Activated CD4-positive, CD25-positive, alpha-beta regulatory T cell (primary cell): Measurements from ENCODE around the gene TADA2B.

Experiments
- DNase-seq, 4 experiments: peaks; one replicate each; lab custom pipeline; 2025; lab: John Stamatoyannopoulos, UW

The TADA2B gene

DNA sequence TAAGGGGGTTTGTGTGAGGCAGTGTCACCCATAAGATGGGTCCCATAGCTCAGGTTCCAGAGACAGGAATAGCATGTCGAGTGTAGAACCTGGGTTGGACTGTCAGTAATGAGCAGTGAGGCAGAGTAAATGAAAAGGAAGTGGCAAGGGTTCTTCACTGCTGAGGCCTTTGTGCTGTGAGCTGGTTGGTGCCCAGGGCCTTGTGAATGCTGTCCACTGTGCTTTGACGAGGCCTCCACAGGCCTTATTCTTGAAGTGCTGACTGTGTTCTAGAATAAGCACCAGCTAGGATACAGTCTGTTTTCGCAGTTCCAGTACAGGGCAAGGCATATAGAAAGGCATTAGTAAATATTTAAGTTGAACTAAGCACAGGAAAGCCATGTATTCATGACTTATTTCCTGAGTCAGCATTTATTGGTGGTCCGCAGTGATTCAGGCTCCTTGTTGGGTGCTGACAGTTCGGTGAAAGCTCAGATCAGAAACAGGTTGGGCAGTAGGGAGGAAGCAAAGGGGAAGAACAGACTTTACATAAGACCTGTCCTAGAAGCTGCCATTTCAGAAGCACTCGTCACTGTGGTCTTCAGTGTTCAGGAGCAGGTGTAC lies 25.6 kb upstream of the TADA2B start:
- no peak for DNase-seq

DNA sequence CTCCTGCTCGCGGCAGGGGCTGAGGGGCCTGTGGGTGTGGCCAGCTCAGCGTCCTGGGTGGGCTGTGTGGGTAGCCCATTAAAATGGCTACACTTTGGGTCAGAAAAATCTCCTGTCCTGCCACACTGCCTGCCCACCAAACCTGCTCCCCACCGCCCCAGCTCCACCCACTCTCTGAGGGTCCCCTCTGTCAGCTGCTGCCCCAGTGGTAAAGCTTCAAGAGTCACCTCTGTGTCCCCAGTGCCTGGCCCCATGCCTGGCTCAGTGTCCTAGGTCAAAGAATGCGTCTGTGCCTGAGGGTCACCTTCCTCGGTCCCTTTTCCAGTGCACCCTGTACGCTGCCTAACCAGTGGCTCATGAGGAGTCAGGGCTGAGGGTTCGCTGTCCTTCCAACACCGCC lies 24.9 kb upstream of the TADA2B start:
- no peak for DNase-seq

DNA sequence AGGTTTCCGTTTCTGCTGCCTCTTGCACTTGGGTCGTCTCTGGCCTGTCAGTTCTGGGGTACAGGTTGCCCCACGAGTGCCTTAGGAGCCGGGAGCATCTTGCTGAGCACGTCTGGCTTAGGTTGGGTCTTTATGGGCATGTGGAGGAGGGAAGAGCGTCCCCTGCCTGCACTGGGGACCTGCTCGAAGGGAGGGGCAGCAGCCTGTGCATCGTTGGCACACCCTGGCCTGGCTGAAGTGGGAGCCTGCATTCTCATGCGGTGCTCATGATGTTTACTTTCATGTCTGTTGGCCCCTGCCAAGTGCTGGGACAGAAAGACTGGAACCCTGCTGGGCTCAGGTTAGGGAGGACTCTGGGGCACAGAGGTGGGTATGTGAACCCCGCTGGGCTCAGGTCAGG lies 23.8 kb upstream of the TADA2B start:
- no peak for DNase-seq

DNA sequence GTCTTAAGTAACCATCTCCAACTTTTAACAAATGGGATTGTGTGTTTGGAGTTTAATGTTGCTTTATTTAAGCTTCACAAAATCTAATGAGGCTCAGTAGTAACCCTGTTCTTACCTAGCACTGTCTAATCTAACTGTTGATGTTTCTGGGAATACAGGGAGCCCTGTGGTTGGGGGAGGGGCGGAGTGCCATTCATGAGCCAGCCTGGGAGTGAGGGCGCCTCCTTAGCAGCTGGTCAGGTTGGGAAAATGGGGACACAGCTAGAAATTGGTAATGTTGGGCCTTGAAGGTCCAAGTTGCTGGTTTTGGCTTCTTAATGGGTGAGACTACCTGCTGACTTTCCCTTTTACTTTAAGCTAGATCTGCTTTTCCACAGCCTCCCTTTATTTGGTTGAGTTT lies 22.9 kb upstream of the TADA2B start:
- DNase-seq, result no peak

DNA sequence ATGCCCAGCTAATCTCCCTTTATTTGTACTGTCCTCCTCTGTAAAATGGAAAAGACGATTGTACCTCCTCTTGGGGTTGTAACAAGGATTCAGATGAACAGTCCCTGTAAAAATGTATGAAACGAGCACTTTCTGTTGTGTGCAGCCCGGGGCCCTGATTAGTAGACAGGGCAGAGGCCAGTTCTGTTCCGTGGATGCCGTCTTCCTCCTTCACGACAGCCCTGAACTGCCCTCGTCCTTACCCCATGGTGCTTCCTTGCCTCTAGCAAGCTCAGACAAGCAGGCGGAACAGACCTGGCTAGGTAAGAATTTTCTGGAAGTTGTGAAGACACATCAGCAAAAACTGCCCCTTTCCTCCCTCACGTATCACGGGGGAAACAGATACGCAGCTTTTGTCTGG lies 22.3 kb upstream of the TADA2B start:
- no peak for DNase-seq

DNA sequence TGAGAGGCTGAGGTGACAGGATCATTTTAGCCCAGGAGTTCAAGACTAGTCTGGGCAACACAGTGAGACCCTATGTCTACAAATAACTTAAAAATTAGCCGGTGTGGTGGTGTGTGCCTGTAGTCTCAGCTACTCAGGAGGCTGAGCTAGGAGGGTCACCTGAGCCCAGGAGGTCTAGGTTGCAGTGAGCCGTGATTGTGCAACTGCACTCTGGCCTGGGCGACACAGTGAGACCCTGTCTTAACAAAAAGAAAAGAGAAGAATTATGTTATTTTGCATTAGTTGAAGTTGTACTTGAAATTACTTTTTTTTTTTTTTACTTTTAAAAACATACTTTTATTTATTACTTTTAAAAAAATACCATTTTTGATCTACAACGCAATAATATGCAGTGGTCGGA lies 21.8 kb upstream of the TADA2B start:
- DNase-seq, result no peak

DNA sequence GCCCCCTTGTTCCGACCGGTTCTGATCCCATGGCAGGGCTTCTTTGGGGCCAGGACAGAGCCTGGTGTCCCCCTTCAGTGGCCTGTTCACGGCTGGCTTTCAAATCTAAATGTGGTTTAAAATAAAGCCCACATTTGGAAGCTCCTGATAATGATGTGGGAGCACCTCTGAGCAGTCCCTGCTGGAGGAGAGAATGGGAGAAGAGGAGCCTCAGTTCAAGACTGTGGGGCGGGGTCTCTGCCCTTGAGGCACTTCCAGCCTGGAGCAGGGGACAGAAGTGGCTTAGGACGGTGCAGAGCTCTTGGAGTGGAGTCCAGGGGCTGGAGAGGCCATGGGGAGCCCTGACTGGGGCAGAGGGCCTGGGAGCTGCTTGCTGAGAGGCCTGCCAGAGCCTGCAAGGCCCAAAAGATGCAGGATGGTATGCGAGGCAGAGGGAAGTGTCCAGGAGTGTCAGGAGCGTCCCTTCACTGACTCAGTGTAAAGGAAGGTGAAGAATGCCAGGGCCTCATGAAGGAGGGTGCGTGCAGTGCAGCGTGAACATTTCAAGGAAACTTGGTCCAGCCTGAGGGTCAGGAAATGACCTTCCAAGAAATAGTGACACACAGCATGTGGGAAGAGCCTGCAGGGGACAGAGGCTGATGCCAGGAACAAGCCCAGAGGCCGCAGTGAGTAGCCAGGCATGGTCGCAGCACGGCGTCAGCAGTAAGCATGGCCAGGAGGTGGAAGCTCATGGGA lies 21.1 kb upstream of the TADA2B start:
- DNase-seq, result no peak

DNA sequence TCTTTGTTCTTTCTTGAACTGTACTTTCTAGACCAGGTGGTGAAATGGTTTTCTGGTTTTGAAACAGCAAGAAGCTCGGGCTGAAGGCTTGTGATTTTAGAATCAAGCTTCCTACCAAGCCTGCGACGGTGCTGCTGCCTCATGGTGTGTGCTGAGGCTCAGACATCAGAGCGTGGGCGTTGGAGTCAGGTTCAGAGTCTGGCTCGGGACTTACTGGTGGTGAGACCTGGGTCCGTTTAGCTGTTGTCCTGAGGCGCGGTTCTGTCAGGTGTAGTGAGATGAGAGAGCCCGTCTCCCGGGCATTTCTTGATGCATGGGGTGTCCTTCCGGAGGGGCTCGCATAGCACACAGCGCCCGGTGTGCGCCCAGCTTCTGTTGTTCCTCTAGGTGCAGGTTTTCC lies 19.7 kb upstream of the TADA2B start:
- DNase-seq, result no peak

DNA sequence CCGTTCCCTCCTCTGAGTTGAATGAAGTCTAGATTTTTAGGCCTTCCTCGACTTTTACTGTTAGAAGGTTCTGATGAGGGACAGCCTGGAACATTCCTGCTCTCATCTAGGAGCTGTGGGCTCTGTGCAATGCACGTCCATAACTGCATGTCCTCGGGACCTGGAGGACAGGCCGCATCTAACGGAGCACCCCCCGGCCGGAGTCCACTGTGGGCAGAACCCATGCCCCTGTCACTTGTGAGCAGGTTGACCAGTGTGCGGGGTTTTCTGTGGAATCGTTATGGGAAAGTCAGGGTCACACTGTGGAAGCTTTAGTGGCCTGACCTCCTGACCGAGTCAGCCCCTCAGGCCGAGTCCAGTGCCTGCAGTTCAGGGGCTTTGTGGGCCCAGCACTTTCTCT lies 19.3 kb upstream of the TADA2B start:
- no peak for DNase-seq

DNA sequence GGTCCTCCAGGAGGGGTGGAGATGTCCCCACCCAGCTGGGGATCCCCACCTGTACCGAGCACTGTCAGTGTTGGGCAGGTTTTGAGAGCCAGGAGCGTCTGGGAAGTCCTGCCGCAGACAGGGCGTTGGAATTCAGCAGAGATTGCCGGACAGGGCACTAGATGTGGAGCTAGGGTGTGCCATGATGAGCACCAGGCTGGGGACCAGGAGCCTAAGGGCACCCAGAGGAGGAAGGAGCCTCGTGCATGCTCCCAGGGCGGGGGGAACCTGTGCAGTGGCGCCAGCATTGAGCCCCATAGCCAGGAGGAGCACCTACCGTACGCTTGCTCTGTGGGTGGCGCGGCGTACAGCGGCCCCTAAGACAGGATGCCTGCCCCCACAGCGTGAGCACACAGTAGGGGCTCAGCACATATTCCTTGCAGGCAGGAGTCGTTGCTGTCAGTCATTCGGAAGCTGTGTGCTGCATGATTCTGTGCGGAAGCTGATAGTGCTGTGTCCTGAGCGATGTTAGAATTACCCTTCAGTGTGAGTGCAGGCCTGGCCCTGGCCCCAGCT lies 18.8 kb upstream of the TADA2B start:
- DNase-seq, result no peak

DNA sequence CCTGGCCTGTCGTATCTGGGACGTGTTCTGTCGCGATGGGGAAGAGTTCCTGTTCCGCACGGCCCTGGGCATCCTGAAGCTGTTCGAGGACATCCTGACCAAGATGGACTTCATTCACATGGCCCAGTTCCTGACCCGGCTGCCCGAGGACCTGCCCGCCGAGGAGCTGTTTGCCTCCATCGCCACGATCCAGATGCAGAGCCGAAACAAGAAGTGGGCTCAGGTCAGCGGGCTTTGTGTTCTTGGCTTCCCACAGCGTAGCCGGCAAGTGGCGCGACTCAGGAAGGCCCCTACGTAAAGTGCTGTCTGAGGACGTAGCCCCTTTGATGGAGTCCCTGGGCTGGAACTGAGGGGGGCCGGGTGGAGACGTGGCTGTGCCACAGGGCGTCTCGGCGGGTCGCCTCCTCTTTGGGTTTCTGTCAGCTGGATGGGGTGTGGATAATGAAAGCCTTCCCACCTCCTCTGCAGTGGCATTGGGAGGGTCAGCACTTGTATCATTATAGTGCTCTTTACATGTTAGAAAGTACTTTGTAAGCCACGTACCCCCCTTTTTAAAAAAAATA lies 18.1 kb upstream of the TADA2B start:
- DNase-seq, result no peak

DNA sequence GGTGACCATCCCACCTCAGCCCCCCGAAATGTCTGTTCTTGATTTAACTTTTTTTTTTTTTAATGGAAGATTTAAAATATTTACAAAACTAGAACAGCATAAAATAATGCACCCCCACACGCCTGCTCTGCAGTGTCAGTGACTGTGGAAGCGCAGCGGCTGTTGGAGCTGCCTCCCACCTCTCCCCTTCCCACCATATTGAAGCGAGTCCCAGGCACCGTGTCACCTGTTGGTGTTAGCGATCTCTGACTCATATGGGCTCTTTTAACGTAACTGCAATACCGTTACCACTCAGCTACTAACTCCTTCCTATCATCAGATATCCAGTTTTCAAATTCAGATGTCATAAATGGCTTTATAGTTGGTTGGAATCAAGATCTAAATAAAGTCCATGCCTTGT lies 17.1 kb upstream of the TADA2B start:
- no peak for DNase-seq

DNA sequence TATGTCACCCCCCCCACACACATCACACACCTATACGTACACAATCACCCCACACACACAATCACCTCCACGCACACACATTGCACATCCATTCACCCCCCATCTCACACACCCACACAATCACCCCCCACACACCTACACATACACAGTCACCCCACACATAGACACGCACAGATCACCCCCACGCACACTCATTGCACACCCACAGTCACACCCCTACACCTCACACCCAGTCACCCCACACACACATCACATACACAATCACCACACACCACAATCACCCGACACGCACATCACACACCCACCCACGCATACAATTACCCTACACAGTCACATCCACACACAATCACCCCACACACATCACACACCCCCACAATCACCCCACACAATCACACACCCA lies 15.9 kb upstream of the TADA2B start:
- DNase-seq, result no peak

DNA sequence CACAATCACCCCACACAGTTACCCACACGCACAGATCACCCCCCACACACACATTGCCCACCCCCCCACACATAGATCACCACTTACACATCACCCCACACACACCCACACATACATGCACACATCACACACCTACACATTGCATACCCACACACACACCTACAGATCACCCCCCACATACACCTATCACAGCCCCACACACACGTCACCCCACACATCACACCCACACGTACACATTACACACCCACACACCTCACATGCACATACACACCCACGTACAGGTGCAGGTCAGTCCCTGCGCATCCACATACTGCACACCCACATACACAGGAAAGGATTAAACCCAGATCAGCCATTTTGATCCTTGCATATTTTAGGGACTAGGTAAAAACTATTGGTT lies 15.3 kb upstream of the TADA2B start:
- DNase-seq, result no peak

DNA sequence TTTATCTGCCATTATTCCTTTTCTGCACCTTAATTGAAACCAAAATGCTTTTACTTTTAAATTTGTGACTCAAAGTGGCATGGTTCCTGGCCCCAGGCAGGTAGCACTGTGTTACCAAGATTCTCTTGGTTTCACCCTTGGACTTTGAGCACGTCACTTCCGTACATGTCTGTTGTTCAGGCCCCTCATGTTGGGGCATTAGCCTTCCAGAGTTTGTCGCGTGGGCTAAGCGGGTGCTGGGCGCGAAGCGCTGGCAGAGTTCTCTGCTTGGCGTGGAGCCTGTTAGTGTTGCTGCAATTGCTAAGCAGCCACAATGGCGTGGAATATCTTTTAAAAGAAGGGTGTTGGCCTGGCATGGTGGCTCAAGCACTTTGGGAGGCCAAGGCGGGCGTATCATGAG lies 14.0 kb upstream of the TADA2B start:
- DNase-seq, result no peak

DNA sequence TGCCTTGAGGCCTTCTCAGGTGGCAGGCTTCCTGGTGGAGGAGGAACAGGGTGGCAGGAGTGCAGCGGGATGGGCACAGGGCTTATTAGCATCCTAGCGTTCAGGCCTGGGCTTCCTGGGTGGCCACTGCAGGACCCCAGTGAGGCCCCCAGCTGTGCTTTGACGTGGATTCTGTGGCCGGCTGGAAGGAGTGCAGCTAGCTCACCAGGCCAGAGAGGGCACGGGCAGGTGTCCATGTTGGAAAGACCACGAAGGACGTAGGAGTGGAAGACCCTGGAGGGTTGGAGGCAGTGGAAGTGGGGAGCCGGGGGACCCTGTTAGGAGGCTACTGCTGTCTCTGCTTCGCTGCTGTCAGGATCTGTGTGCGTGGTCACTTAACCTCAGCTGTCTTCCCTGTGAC lies 13.3 kb upstream of the TADA2B start:
- DNase-seq, result no peak

DNA sequence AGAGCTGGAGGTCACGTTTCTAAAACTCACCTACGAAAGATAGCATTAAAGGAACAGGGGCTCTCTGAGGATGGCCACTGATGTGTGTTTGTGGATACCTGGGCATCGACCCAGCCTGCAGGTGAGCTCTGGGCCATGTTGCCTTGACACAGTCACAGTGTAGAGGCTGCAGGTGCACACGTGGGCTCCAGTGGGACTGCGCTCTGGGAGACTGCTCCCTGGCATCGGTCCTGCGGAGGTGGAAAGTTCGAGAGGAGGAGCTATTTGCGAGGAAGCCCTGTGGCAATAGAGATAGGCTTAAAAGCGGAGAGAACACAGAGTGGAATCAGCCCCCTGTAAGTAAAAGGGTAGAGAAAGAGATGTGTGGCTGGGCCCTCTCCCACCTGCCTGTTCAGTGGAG lies 12.3 kb upstream of the TADA2B start:
- no peak for DNase-seq

DNA sequence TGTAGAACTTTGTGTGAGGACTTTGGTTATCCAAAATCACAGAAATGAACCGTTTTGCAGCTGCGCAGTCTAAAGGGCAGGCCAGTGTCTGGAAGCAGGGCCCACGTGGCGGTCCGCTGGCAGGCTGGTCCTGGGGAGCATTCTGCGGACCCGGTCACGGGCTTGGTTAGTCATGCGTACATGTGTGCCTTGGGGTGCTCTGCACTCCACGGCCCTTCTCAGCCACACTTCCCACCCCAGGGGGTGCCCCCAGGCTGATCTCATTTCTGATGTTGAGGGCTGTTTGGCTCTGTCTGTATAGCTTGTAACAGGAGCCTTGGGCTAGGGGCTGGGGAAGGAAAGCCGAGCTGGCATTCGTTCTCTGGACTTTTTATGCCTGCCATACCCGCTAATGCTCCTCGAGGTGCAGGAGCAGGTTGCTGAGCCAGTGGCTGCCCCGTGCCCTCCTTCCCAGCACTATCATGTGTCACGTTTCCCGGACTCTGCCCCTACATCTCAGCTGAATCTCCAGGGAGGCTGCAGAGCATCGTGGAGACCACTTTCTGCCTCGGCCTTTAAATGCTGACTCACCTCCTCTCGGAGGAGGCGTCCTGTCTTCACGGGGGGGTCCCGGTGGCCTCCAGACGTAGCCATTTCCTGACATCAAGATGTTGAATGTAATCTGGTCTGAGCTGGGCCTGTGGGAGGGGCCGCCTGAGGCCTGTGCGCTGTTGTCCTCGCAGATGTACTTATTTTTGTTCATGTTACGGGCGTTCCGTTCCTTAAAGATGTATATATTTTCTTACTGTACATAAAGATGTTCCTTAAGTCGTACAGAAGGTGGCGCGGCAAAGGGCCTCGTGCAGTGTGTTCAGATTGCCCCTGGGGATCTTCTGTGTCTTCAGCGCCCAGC lies 11.4 kb upstream of the TADA2B start:
- DNase-seq, result no peak

DNA sequence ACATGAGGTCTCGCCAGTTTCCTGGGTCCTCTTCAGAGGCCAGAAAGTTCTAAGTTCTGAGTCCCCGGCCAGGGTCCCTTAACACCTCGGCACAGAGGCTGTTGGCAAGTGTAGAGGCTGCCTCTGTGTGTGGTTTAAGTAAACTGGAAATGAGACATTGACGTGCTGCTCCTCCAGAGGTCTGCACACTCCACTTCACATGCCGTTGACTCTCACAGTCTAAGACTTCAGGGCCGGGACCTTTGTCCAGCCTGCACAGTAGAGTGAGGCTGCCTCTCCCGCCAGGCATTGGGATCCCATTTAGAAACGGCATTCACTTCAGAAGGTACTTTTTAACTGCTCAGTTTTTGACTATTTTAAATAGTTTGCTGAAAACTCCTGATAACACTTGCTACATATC lies 10.6 kb upstream of the TADA2B start:
- no peak for DNase-seq

DNA sequence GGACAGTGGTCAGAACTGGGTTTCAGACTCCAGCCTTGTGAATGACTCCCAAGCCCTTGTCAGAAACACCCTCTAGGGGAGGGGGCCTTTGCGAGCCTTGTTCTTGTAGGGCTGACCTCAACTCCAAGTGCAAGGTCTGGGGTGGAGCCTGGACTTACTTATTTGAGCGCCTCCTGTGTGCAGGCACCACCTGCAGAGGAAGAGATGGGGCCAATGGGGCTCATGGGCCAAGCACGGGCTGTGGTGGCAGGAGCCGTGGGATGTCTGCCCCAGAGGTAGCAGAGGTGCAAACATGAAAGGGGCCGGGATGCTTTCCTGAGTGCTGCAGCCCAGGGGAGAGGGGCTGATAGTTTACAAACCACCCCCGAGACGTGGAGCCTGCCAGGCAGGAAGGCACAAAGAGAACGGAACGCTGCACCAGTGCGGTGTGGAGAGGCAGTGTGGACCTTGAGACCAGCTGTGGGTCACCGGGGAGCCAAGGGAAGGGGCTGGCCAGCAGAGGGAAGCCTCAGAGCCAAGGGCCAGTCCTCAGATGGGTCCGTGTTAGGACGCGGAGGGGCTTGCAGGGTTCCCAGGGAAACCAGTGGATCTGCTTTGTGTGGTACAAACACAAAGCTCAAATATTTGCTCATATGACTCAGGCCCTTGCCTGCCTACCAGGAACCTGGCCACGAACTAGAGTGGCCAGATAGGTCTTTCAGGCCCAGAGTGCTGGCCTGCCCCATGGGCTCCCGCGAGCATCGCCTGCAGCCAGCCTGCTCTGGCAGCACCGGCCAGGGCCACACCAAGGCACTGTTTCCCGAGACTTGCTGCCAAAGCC lies 8.7 kb upstream of the TADA2B start:
- DNase-seq, result no peak

DNA sequence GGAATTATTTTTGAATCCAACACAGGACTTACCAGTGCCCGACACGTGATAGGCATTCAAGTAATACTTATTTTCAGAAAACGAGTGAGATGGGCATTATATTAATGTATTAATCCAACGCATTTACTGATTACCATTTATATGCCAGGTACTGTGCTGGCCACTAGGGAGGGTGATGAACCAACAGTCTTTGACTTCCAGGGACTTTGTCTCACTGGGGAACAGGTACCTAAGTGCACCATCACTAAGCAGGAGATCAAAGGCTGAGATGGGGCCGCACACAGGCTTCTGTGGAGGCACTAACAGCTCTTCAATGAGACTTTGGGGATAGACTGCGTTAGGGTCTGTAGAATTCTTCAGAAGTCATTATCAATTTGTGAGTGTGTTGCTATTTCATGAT lies 5.7 kb upstream of the TADA2B start:
- no peak for DNase-seq

DNA sequence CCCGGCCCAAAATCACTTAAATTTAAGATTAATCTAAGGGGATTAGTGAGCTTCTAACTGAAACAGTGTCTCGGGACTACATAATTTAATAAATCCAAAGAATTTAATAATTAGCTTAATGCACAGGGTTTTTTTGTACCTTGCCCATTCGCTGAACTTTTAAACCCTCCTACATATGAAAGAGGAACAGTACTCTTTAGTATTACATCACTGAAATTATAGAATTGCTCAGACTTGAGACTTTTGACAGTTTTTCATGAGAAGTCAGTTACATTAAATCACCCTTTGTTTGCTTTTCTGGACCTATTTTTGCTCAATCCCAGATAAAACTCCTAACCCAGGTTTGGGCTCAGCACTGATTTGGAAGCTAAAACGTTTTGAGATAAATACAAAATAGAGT lies 2.4 kb upstream of the TADA2B start:
- DNase-seq, result no peak
